Measurements from ENCODE around the gene SMCO2.

DNA sequence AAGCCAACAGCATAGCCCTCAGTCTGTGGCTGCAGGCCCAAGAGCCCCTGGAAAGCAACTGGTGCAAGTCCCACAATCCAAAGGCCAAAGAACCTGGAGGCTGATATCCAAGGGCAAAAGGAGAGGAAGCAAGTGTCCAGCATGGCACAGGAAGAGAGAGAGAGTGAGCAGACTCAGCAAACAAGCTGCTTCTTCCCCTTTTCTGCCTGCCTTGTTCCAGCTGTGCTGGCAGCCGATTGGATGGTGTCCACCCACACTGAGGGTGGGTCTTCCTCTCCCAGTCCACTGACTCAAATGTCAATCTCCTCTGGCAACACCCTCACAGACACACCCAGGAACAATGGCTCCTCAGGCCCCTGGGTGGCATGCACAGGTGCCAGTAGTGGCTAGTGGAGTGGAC is 33.5 kb downstream of the SMCO2 start:
- TF ChIP-seq CTCF (conservative IDR thresholded peaks at IDR 0.05 in 1 of 2, IDR thresholded peaks at IDR 0.05 in 1 of 2; ENCODE audit: extremely low read depth in 1 of 2, insufficient read depth in 1 of 2, low read depth in 1 of 2, low read length in 2 of 2), result no peak
- TF ChIP-seq EZH2 (IDR thresholded peaks at IDR 0.05; ENCODE audit: borderline replicate concordance, low read length), result no peak
